Nephron progenitor cell (in vitro differentiated cells): ENCODE data around the gene LHFPL2.

Source experiments
- DNase-seq: peaks from one replicate; pipeline ENCODE4 v3.0.0; 2021
- H3K27ac Mint-ChIP-seq: 2 replicates; pipeline ENCODE4 v1.8.0; 2021; ENCODE audit warnings: mild to moderate bottlenecking, moderate library complexity, mixed read lengths
- H3K27me3 Mint-ChIP-seq: 2 replicates; pipeline ENCODE4 v1.8.0; 2021; ENCODE audit warnings: mild to moderate bottlenecking, low read depth, mixed read lengths; ENCODE audit not compliant: poor library complexity
- H3K36me3 Mint-ChIP-seq: 2 replicates; pipeline ENCODE4 v1.8.0; 2021; ENCODE audit warnings: low read depth, mixed read lengths
- H3K4me1 Mint-ChIP-seq: 2 replicates; pipeline ENCODE4 v1.8.0; 2021; ENCODE audit warnings: mixed read lengths
- H3K4me3 Mint-ChIP-seq: 2 replicates; pipeline ENCODE4 v1.8.0; 2021; ENCODE audit warnings: mild to moderate bottlenecking, moderate library complexity, mixed read lengths
- H3K9me3 Mint-ChIP-seq: 2 replicates; pipeline ENCODE4 v1.8.0; 2021; ENCODE audit warnings: mild to moderate bottlenecking, moderate library complexity, mixed read lengths
- TF ChIP-seq, protein P1 (sequence below): fragments of 200-600 bp; sonication (generic); IDR thresholded peaks from 2 replicates; pipeline ENCODE4 v1.5.0; 2021; ENCODE audit warnings: antibody characterized with exemption

Gene LHFPL2

GRCh38 chr5:78615697-78616096 is 32.9 kb downstream of the LHFPL2 start:
- TF ChIP-seq, protein P1, sequence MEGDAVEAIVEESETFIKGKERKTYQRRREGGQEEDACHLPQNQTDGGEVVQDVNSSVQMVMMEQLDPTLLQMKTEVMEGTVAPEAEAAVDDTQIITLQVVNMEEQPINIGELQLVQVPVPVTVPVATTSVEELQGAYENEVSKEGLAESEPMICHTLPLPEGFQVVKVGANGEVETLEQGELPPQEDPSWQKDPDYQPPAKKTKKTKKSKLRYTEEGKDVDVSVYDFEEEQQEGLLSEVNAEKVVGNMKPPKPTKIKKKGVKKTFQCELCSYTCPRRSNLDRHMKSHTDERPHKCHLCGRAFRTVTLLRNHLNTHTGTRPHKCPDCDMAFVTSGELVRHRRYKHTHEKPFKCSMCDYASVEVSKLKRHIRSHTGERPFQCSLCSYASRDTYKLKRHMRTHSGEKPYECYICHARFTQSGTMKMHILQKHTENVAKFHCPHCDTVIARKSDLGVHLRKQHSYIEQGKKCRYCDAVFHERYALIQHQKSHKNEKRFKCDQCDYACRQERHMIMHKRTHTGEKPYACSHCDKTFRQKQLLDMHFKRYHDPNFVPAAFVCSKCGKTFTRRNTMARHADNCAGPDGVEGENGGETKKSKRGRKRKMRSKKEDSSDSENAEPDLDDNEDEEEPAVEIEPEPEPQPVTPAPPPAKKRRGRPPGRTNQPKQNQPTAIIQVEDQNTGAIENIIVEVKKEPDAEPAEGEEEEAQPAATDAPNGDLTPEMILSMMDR = no peak
- no peak for DNase-seq
- Mint-ChIP-seq H3K36me3 (peaks cover 65% of the 10 kb centered on the region), H3K9me3 (peaks cover 20% of the 10 kb centered on the region), H3K27me3 (peaks cover 3% of the 10 kb centered on the region), H3K4me3 (no peak overlapping the region), H3K27ac (peak overlapping the region; percentile 89), H3K4me1 (peaks cover 60% of the 10 kb centered on the region)

- Mint-ChIP-seq H3K9me3 (peaks cover 13% of the 10 kb centered on the region), H3K36me3 (peaks cover 64% of the 10 kb centered on the region), H3K4me3 (no peak overlapping the region), H3K4me1 (peaks cover 68% of the 10 kb centered on the region), H3K27ac (peak overlapping the region; percentile 25), H3K27me3 (no peaks in the 10 kb centered on the region)
- TF ChIP-seq, protein P1 = no peak
- DNase-seq = no peak
Observed at GRCh38 chr5:78614816-78615215, 33.8 kb downstream of the LHFPL2 start.

GRCh38 chr5:78613756-78614155 is 34.8 kb downstream of the LHFPL2 start:
- Mint-ChIP-seq H3K27me3 (no peaks in the 10 kb centered on the region), H3K27ac (peak overlapping the region; percentile 91), H3K9me3 (peaks cover 12% of the 10 kb centered on the region), H3K36me3 (peaks cover 59% of the 10 kb centered on the region), H3K4me3 (no peak overlapping the region), H3K4me1 (peaks cover 77% of the 10 kb centered on the region)
- no peak for DNase-seq
- TF ChIP-seq, protein P1 = no peak

- Mint-ChIP-seq H3K4me3 (no peak overlapping the region), H3K27me3 (no peaks in the 10 kb centered on the region), H3K27ac (peak overlapping the region; percentile 91), H3K36me3 (peaks cover 55% of the 10 kb centered on the region), H3K4me1 (peaks cover 83% of the 10 kb centered on the region), H3K9me3 (peaks cover 6% of the 10 kb centered on the region)
- DNase-seq = no peak
- TF ChIP-seq, protein P1 = no peak
Observed at GRCh38 chr5:78613151-78613533, 35.4 kb downstream of the LHFPL2 start.

GRCh38 chr5:78612227-78613150 is 36.1 kb downstream of the LHFPL2 start:
- Mint-ChIP-seq H3K36me3 (peaks cover 55% of the 10 kb centered on the region), H3K9me3 (peaks cover 3% of the 10 kb centered on the region), H3K4me1 (peaks cover 89% of the 10 kb centered on the region), H3K27ac (peak overlapping the region; percentile 91), H3K27me3 (no peaks in the 10 kb centered on the region), H3K4me3 (no peak overlapping the region)
- TF ChIP-seq, protein P1 = no peak
- no peak for DNase-seq

GRCh38 chr5:78611126-78611605 is 37.4 kb downstream of the LHFPL2 start:
- Mint-ChIP-seq H3K4me3 (peak overlapping the region; percentile 57), H3K4me1 (peaks cover 94% of the 10 kb centered on the region), H3K27me3 (no peaks in the 10 kb centered on the region), H3K9me3 (no peaks in the 10 kb centered on the region), H3K27ac (peak overlapping the region; percentile 98), H3K36me3 (peaks cover 50% of the 10 kb centered on the region)
- TF ChIP-seq, protein P1 = no peak
- no peak for DNase-seq
